H7 (cell line): ENCODE results near the gene SH3TC2. TPM values are rescaled to one million over a fixed set of nuclear protein-coding genes. Genes with fewer than 3 reads are reported as not detected.

Experiments used
- DNase-seq: peaks from one replicate; pipeline ENCODE4 v3.0.0; 2012
- H3K27me3 ChIP-seq: 2 replicates; pipeline ENCODE4 v1.6.0; 2011; ENCODE audit warnings: mild to moderate bottlenecking, low read length; ENCODE audit not compliant: control insufficient read depth, insufficient read depth
- H3K36me3 ChIP-seq: replicated peaks from 2 replicates; pipeline ENCODE4 v1.5.1; 2011; ENCODE audit warnings: low read length; ENCODE audit not compliant: control insufficient read depth, insufficient read depth
- H3K4me3 ChIP-seq: 2 replicates; pipeline ENCODE4 v1.5.1; 2011; ENCODE audit warnings: low read depth, mild to moderate bottlenecking, control low read depth, low read length, moderate library complexity; ENCODE audit not compliant: insufficient read depth
- total RNA-seq: library from RNA; depleted of rRNA; stranded (reverse); fragments of >200 nt; shearing (Covaris generic); gene quantifications from 2 replicates; pipeline ENCODE4 v1.2.3, GENCODE V29; 2014

SH3TC2 gene
- total RNA-seq, 1 experiment from 2014 or later: not detected

DNA sequence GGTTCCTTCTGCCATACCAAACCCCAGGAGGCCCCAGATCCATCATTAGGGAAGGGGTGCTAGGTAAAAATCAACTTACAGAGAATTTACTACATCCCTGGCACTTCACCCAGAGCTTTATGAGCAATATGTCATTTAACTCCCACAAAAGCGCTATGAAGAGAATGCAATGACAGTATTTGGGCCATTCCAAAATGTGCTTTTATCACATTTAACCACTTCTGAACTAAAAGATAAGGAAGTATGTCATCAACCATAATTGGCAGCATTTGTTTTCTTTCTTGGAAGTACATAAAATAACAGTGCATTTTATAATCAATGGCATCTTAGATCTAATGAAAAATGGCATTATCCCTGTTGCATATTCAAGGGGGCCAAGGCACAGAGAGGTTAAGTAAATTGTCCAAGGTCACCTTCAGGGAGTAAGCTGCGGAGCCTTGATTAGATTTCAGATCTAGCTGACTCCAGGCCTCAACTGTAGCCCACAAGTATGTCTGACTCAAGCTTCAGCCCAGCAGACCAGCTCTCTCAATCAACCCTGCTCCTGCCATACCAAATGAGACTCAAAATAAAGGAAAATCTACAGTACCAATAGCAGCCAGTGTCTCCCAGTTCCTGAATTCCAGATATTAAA, 16.5 kb downstream of the SH3TC2 start:
- no peak for DNase-seq
- Histone ChIP-seq H3K27me3 (no peaks in the 10 kb centered on the region), H3K36me3 (no peaks in the 10 kb centered on the region), H3K4me3 (no peak overlapping the region)

DNA sequence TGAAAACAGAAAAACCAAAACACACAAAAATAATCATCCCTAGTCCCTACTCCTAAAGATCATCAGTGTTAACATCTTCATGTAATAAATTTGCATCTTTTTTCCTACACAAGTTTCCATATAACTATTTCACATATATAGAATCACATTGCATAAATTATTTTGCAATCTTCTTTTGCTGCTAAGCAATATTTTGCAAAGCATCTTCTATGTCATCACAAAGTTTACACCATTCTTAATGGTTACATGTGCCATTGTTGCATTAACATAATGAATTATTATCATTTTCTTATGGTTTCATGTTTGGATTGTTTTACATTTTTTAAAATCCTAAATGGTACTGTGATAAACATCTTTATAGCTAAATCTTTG, 17.8 kb downstream of the SH3TC2 start:
- H3K27me3 ChIP-seq: no peaks in the 10 kb centered on the region
- H3K36me3 ChIP-seq: no peaks in the 10 kb centered on the region
- H3K4me3 ChIP-seq: no peak overlapping the region
- DNase-seq: no peak

DNA sequence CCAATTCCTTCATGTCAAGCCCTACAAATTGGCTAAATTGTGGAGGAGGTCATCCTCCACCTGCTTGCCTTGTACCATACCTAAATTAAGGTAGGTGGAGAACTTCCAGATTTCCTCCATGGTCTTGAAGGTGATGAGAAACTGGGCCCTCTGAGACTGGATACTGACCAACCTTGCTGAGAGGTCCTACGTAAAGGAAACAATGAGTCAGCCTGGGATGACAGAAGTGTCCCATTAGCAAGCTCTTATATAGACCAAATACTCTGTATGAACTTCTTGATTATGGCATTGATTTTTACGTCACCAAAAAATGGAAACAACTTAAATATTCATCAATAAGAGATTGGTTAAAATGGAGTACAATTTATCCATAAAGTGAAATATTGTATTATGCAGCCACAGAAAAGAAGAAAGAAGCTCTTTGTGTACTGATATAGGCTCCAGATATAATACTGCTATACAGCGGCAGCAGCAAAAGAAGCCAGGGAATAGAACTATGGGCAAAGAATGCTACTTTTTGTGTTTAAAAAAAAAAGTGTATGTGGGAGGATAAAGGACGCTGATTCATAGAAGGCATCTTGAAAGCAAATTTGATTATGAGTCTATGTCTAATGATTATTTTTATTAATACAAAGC, 18.3 kb downstream of the SH3TC2 start:
- H3K27me3 ChIP-seq: no peaks in the 10 kb centered on the region
- DNase-seq: no peak
- H3K36me3 ChIP-seq: no peaks in the 10 kb centered on the region
- no peak overlapping the region for H3K4me3 ChIP-seq

DNA sequence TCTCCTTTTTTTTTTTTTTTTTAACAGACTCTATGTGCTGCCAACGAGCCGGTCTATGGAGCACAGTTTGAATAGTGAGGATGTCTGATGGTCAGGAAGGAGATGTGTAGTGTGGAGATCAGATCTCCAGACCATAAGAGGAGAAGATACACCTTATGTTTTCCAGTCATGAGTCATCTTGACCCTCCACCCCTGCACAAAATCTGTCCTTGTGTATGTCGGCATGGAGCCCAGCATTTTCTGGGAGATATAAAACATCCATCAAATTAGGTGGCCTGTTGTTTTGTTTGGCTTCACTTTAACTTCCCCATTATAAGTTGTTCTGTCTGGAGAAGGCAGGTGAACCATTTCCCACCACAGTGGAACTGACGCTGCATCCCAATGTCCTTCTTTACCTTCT, 19.2 kb downstream of the SH3TC2 start:
- H3K27me3 ChIP-seq: no peaks in the 10 kb centered on the region
- no peaks in the 10 kb centered on the region for H3K36me3 ChIP-seq
- no peak for DNase-seq
- no peak overlapping the region for H3K4me3 ChIP-seq

DNA sequence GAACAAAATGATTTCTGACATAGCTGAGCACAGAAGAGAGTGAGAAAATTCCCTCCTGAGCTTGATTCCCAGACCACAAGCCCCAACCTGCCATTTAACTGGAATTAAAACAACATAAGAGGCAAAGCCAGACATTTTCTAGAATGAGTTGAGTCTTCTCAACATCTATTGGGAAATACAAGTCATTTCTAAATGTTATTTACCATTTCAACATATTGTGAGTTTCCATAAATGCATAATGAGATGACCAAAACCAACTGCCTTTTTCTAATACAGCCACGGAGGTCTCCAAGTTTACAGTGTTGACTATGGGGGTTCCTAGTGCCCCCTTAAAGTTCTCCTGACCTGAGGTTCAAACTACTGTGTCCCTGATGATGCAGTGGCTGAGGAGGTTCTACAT, 20.0 kb downstream of the SH3TC2 start:
- Histone ChIP-seq H3K36me3 (no peaks in the 10 kb centered on the region), H3K27me3 (no peaks in the 10 kb centered on the region), H3K4me3 (no peak overlapping the region)
- DNase-seq: no peak

DNA sequence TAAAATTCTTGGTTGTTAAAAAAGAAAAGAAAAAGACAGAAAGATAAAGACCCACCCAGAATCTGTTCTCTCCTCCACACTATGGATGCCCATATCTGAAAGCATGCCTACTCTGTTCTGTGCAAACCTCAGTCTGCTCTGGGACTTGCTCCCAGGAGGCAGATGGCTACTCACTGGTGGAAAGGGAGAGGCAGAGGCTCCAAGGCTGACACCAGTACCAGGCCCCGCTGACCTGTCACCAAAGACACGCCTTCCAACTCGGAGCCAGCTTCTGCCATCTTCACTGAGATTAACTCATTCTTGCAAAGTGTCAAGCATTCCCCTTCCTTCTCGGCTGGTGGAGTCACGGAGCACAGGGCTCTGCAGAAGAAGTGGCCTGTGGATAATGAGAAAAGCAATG, 21.6 kb downstream of the SH3TC2 start:
- H3K36me3 ChIP-seq: no peaks in the 10 kb centered on the region
- H3K27me3 ChIP-seq: no peaks in the 10 kb centered on the region
- no peak for DNase-seq
- no peak overlapping the region for H3K4me3 ChIP-seq

DNA sequence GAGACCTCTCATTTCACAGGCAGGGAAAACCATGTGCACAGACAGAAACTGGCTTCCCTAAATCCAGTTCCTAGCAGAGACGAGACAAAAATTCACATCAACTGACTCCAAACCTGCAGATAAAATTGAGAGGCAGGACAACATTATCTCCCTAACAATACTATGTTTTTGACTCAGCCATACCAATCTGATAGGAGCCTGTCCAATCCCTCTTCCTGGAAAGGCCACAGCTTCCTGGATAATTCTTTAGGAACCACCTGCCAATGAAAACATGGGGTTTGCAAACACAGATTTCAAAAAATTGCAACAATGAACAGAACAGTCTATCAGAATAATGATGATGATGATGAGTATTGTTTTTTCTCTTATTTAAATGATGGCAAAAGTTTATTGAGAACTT, 22.4 kb downstream of the SH3TC2 start:
- DNase-seq: no peak
- Histone ChIP-seq H3K4me3 (no peak overlapping the region), H3K36me3 (no peaks in the 10 kb centered on the region), H3K27me3 (no peaks in the 10 kb centered on the region)

DNA sequence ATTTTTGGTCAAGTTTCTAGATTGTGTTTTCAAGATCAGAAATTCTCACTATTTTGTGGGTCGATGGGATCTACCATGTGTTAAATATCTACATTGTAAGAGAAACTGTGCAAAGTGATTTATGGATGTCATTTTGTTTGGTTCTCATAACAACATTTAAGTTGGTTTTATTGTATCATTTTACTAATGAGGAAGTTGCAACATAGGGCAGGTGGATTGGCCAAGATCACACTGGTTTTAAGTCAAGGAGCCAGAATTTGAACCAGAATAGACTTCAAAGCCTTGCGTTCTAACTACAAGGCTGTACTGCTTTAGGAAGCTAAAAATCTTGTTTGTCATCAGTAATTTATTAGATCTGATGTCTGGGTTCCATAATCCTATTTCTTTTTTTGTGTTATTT, 23.4 kb downstream of the SH3TC2 start:
- H3K4me3 ChIP-seq: no peak overlapping the region
- H3K36me3 ChIP-seq: no peaks in the 10 kb centered on the region
- no peaks in the 10 kb centered on the region for H3K27me3 ChIP-seq
- DNase-seq: no peak

DNA sequence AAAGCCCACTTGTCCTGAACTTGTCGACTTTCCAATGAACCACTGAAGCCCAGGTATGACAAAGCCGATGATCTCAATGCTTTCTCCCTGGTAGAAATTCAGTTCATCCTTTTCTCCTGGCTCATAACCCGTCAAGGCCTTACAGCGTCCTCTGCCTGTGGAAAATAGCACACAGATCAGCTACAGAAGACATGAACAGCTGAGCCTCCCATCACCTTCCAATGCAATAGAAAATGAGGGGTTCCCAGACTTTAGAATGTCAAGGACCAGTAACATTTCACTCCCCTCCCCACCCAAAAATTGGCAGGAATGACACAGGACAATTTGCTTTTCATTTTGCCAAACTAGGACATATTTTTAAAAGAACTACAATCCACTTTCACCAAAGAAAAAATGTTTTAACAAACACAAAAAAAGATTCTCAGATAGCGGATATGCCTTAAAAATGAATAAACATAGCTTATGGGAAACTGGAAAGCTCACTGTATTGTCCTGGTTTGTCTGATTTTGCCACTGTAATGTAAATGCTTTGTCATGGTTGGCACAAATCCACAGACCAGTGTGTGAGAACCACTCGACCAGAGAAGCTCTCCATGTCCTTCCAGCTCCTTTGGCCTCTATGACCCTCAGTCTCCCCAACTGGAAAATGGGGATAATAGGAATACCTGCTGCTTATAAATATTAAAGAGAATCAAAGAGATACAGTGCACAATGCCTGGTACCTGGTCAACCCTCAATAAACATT, 24.4 kb downstream of the SH3TC2 start:
- DNase-seq: no peak
- Histone ChIP-seq H3K36me3 (no peaks in the 10 kb centered on the region), H3K27me3 (no peaks in the 10 kb centered on the region), H3K4me3 (no peak overlapping the region)

DNA sequence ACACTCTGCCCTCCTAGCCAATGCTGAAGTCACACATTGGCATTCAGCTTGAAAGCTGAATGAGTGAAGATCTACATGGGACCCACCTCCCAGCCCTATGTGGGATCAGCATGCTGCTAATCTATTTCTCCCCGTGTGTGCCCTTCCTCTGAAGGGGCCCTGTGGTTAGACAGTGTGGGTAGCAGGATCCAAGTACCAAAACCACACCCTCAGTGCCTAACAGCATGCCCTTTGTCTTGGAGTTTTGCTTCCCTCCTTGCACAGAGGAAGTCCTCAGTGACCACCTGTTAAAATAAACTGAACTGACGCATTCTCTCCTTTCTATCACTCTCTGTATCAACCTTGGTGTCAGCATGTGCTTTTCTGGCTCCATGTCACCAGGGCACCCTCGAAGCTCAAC, 25.0 kb downstream of the SH3TC2 start:
- DNase-seq: no peak
- Histone ChIP-seq H3K36me3 (no peaks in the 10 kb centered on the region), H3K4me3 (no peak overlapping the region), H3K27me3 (no peaks in the 10 kb centered on the region)

DNA sequence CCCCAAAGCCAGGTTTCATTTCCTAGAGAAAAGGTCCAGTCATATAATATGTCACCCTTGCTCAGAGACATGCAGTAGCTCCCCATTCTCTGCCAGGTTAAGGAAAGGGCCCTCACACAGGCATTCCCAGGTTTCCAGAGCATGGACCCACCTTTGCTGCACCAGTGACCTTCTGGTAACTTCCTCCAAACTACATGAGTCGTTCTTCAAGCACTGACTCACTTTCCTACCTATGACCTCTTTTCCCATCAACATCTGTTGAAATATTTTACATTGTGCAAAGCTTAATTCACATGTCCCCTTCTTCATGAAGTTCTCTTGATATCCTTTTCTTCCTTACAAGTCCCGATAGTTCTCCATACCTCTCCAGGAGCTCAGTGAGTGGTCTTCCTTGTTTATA, 25.9 kb downstream of the SH3TC2 start:
- H3K36me3 ChIP-seq: no peaks in the 10 kb centered on the region
- DNase-seq: no peak
- no peak overlapping the region for H3K4me3 ChIP-seq
- H3K27me3 ChIP-seq: no peaks in the 10 kb centered on the region

DNA sequence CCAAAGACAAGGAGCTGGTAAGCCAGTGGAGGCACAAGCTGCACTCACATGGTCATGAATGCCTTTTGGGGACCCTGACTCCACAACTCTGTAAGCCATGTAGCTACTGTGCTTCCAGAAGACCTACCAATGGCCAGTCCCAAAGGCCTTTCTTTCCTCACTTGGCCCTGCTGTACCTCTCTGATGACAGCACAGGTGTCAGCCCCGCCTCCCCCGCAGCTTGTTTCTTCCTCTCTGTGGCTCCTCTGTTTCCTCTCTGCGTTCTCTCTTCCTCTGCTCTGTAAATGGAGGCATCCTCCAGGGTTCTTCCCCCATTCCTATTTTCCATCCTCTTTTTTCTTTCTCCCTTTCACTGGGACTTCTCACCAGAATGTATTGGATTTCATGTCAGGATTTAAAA, 26.7 kb downstream of the SH3TC2 start:
- Histone ChIP-seq H3K27me3 (no peaks in the 10 kb centered on the region), H3K4me3 (no peak overlapping the region), H3K36me3 (no peaks in the 10 kb centered on the region)
- DNase-seq: no peak

DNA sequence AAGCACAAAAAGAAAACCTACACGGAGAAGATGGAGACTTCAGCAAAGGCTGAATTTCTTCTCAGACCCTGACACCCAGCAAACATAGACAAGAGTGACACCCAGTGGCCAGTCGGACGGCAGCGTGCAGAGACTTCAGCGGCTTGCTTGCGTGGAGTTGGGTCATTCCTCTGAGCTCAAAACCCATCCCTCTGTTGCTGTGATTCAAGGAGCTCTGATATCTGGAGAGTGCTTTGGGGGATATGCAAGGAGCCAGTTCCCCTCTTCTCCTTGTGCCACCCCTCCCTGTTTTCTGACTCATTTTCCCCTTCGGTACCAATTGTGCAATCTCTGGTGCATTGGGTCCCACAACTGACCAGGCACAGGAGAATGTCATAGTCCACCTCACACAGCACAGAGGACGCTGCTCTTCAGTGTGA, 27.5 kb downstream of the SH3TC2 start:
- H3K4me3 ChIP-seq: no peak overlapping the region
- H3K27me3 ChIP-seq: no peaks in the 10 kb centered on the region
- peak; percentile 57 for DNase-seq
- no peaks in the 10 kb centered on the region for H3K36me3 ChIP-seq

DNA sequence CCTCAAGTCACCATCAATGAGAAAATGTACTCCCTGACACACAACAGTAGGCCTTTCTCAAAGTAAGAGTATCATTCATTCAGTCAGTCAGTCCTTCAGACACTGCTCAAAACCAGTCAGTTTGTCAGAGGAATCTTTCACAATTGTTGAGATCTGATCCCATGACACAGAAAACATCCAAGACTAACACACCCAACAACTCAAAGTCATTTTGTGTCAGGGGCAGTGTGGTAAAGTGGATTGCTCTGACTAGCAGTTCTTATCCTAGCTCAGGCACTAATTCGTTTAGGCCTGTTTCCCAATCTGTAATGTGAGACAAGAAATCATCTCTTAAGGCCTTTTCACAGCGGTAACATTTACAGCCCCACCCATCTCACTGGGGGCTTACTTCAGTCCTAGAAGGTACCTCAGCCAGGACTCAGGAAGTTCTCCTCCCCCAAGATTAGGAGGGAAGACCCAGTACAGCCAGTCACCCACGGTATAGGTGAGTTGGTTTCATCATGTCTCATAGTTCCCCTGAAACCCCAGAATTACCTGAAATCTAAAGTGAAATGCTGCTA, 31.9 kb downstream of the SH3TC2 start:
- Histone ChIP-seq H3K4me3 (no peak overlapping the region), H3K27me3 (no peaks in the 10 kb centered on the region), H3K36me3 (no peaks in the 10 kb centered on the region)
- no peak for DNase-seq

DNA sequence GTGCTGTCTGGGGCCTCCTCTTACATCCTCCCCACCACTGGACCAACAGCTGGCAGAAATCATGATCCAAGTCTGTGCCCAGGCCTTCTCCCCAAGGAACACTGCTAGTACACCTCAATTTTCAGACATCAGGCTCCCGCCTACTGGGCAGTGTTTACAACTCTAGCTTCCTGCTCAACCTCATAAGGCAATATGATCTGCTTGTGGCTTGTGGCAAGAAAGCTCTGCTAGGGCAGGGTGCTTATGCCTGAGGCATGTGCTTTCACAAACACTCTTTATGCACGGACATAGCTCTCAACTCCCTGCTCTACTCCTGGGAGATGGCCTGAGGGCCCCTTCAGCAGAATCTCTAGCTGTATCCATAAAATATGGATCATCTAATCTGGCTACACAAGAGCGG, 32.5 kb downstream of the SH3TC2 start:
- Histone ChIP-seq H3K36me3 (no peaks in the 10 kb centered on the region), H3K27me3 (no peaks in the 10 kb centered on the region), H3K4me3 (no peak overlapping the region)
- DNase-seq: no peak
